ENCODE data around the gene HEATR5A. TPM values are rescaled to one million over a fixed set of nuclear protein-coding genes. Genes with fewer than 3 reads are reported as not detected.

The HEATR5A gene
- polyA plus RNA-seq, 3 donors: 13.1 to 21.0 (median 16.8) TPM

DNA sequence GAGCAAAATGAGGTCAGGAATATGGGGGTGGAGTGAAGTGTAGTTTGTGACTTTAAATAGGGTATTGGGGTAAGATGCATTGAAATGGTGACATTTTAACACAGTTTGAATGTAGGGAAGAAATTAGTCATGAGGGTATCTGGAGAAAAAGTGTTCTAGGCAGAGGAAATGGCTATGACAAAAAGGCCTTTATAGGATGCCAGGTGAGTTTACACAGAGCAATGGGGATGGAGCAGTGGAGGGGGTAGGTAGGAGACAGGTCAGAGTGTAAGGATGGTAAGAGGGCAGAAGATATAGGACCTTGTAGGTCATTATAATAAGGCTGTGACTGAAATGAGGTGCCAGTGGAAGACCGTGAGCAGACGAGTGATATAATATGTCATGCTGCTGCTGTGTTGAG is 30.4 kb downstream of the HEATR5A start:
- no peaks in the 10 kb centered on the region for H3K27me3 ChIP-seq (ENCODE audit: control insufficient read depth in 2 of 2, insufficient read depth in 2 of 2, low read length in 2 of 2)
- no peaks in the 10 kb centered on the region for H3K9me3 Mint-ChIP-seq
- H3K36me3 ChIP-seq (replicated peaks in 1 of 2; ENCODE audit: control insufficient read depth in 1 of 2, insufficient read depth in 2 of 2, low read length in 2 of 2): peaks cover 63 to 97% of the 10 kb centered on the region in 2 donors
- H3K79me2 ChIP-seq (ENCODE audit: insufficient read depth, low read length): no peaks in the 10 kb centered on the region
- no peaks in the 10 kb centered on the region for H3K4me1 Mint-ChIP-seq
- no peak for DNase-seq
- no peak overlapping the region for H3K4me3 Mint-ChIP-seq
- no peaks in the 10 kb centered on the region for H4K20me1 ChIP-seq (ENCODE audit: insufficient read depth, low read length)
- no peak for TF ChIP-seq CTCF (IDR thresholded peaks at IDR 0.05)
- peak overlapping the region in 1 of 7 donors; percentile 64 for H3K27ac Mint-ChIP-seq
- H3K9me3 ChIP-seq (replicated peaks in 1 of 2; ENCODE audit: control insufficient read depth in 1 of 2, insufficient read depth in 1 of 2, low read length in 2 of 2): no peaks in the 10 kb centered on the region
- no peak overlapping the region for H3K4me2 ChIP-seq (replicated peaks; ENCODE audit: extremely low read depth, low read length, poor library complexity, severe bottlenecking)
- no peaks in the 10 kb centered on the region for H3K4me1 ChIP-seq (ENCODE audit: control insufficient read depth in 1 of 2, insufficient read depth in 2 of 2, low read length in 2 of 2)
- H3K27me3 Mint-ChIP-seq (ENCODE audit: low read depth in 3 of 3): no peaks in the 10 kb centered on the region
- 97% methylated on average over 2 of the region's 2 CpGs for WGBS (ENCODE audit: insufficient coverage)
- intact Hi-C loops (cut with micrococcal nuclease): no loop called here
- H3K36me3 Mint-ChIP-seq: peaks cover 57 to 76% of the 10 kb centered on the region in 2 donors
- no peak overlapping the region for H3K4me3 ChIP-seq (replicated peaks in 1 of 3; ENCODE audit: low read depth in 2 of 3, low read length in 3 of 3)
- H3K27ac ChIP-seq (ENCODE audit: low read depth in 1 of 2, low read length in 2 of 2): no peak overlapping the region
- no peak overlapping the region for H3K9ac ChIP-seq (ENCODE audit: insufficient read depth, low read length, poor library complexity, severe bottlenecking)
- no peak overlapping the region for H2AFZ ChIP-seq (ENCODE audit: insufficient read depth, low read depth, low read length, poor library complexity, severe bottlenecking)

DNA sequence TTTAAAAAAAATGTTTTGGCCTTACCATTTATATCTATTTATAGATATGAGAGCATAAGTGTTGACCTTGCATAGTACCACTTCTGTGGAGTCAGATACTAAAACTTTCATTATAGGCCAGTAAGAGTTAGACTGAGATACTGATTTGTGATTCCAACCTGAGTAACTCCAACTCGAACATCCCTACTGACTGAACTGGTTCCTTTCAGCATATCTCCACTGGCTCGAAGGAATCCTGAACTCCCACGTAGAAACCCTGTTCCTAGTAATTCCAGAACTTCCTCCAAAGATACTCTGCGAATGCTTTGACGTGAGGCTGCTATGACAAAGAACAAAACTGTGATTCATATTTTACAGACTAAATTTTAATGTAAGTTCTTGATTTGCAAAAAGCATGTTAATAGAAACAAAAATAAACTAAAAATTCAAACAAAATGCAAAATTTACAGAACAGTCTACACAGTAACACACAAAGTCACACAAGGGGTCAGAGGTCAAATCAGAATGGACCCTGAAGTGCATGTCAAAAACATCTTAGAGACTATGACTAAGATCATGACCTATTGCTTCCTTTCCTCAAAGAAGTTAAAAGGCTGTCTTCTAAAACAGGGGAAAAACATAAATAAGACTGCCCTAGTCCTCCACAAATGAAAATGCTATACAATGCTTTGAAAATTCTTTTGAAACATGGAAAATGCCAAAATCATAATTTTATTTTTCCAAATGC is 31.5 kb downstream of the HEATR5A start:
- no peaks in the 10 kb centered on the region for H3K4me1 Mint-ChIP-seq
- no peaks in the 10 kb centered on the region for H3K9me3 Mint-ChIP-seq
- peaks cover 61 to 76% of the 10 kb centered on the region in 2 donors for H3K36me3 Mint-ChIP-seq
- no CpG with 5 or more reads among the region's 5 CpGs for WGBS (ENCODE audit: insufficient coverage)
- DNase-seq: no peak
- Histone ChIP-seq H2AFZ (ENCODE audit: insufficient read depth, low read depth, low read length, poor library complexity, severe bottlenecking) (no peak overlapping the region), H3K27me3 (ENCODE audit: control insufficient read depth in 2 of 2, insufficient read depth in 2 of 2, low read length in 2 of 2) (no peaks in the 10 kb centered on the region), H3K9ac (ENCODE audit: insufficient read depth, low read length, poor library complexity, severe bottlenecking) (no peak overlapping the region), H3K4me3 (replicated peaks in 1 of 3; ENCODE audit: low read depth in 2 of 3, low read length in 3 of 3) (no peak overlapping the region), H3K9me3 (replicated peaks in 1 of 2; ENCODE audit: control insufficient read depth in 1 of 2, insufficient read depth in 1 of 2, low read length in 2 of 2) (no peaks in the 10 kb centered on the region), H3K36me3 (replicated peaks in 1 of 2; ENCODE audit: control insufficient read depth in 1 of 2, insufficient read depth in 2 of 2, low read length in 2 of 2) (peaks cover 65 to 97% of the 10 kb centered on the region in 2 donors), H3K79me2 (ENCODE audit: insufficient read depth, low read length) (no peaks in the 10 kb centered on the region), H3K27ac (ENCODE audit: low read depth in 1 of 2, low read length in 2 of 2) (no peak overlapping the region), H3K4me2 (replicated peaks; ENCODE audit: extremely low read depth, low read length, poor library complexity, severe bottlenecking) (no peak overlapping the region), H3K4me1 (ENCODE audit: control insufficient read depth in 1 of 2, insufficient read depth in 2 of 2, low read length in 2 of 2) (no peaks in the 10 kb centered on the region), H4K20me1 (ENCODE audit: insufficient read depth, low read length) (no peaks in the 10 kb centered on the region)
- H3K27ac Mint-ChIP-seq: no peak overlapping the region
- no peak for TF ChIP-seq CTCF (IDR thresholded peaks at IDR 0.05)
- no peaks in the 10 kb centered on the region for H3K27me3 Mint-ChIP-seq (ENCODE audit: low read depth in 3 of 3)
- H3K4me3 Mint-ChIP-seq: no peak overlapping the region
- intact Hi-C loops (cut with micrococcal nuclease): no loop called here

Data from CD14-positive monocyte (primary cell).